GM19193 (cell line): ENCODE results near the gene RIMBP2.

ENCODE experiments used
- POLR2A ChIP-seq: IDR thresholded peaks from 4 replicates; pipeline ENCODE4 v1.6.1; 2011; ENCODE audit not compliant: insufficient read depth, insufficient read length; ENCODE audit errors: extremely low read depth

Gene RIMBP2

DNA sequence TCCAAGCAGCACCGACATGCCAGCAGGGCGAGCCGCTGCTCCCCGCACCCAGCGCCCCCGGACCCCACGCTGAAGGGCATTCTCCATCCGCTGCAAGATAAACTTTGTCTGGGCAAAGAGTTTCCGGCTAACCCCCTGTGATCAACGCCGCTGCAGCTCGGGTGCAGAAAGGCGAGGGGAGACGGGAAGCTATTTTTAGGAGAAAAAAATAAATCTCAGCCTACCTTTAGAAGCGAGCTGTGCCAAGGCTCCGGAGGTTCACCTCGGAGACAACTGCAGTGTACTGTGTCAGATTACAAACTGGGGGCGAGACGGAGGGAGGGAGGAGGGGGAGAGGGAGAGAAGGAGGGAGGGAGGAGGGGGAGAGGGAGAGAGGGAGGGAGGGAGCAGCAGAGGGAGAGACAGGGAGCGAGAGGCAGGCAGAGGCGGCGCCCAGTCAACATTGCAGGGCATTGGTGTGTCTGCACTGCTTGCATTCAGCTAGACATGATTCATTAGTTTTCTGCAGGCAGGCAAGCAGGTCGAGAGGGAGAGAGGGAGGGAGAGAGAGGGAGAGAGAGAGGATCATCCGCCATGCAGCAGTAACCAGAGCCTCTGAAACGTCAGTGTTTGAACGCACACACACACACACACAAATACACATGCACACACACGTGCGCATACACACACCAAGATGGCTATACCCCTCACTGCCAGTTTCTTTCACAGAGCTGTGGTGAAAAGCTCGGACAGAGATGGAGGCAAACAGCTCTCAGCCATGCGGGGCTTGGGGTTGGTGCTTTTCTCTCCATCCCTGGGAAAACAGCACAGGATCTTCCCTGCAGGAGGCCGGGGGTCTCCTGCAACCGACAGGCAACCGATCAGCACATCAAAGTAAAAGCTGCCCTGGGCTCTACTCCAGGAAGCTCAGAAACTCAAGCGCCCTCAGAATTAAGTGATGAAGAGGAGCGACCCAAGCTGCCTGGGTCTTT, at the start of gene RIMBP2:
Gene RIMBP2 (minus strand): TSS at position 302 of the 971 bp plus-strand sequence. CDS start 237,286 bp downstream, outside the sequence.
- TF ChIP-seq POLR2A, result no peak

DNA sequence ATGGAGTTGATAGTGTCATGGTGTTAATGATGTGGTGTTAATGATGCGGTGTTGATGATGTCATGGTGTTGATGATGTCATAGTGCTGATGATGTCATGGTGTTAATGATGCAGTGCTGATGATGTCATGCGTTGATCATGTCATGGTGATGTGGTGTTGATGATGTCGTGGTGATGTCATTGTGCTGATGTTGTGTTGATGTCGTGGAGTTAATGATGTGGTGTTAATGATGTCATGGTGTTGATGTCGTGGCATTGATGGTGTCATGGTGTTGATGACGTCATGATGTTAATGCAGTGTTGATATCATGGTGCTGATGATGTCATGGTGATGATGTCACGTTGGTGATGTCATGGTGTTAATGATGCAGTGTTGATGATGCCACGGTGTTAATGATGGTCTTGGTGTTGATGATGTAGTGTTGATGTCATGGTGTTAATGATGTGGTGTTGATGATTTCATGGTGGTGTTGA, 49.1 kb upstream of the RIMBP2 start:
- TF ChIP-seq POLR2A, result no peak

- TF ChIP-seq POLR2A, result no peak
These were observed 48.5 kb upstream of the RIMBP2 start for GRCh38 chr12:130764475-130765185.

DNA sequence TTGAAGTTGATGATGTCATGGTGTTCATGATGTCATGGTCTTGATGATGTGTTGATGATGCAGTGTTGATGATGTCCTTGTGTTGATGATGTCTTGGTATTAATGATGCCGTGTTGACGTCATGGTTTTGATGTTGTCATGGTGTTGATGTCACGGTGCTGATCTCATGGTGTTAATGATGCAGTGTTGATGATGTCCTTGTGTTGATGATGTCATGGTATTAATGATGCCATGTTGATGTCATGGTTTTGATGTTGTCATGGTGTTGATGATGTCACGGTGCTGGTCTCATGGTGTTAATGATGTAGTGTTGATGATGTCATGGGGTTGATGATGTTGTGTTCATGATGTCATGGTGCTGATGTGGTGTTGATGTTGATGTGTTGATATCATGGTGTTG, 48.0 kb upstream of the RIMBP2 start:
- no peak for TF ChIP-seq POLR2A

GRCh38 chr12:130762319-130762675, 46.2 kb upstream of the RIMBP2 start:
- TF ChIP-seq POLR2A, result no peak

DNA sequence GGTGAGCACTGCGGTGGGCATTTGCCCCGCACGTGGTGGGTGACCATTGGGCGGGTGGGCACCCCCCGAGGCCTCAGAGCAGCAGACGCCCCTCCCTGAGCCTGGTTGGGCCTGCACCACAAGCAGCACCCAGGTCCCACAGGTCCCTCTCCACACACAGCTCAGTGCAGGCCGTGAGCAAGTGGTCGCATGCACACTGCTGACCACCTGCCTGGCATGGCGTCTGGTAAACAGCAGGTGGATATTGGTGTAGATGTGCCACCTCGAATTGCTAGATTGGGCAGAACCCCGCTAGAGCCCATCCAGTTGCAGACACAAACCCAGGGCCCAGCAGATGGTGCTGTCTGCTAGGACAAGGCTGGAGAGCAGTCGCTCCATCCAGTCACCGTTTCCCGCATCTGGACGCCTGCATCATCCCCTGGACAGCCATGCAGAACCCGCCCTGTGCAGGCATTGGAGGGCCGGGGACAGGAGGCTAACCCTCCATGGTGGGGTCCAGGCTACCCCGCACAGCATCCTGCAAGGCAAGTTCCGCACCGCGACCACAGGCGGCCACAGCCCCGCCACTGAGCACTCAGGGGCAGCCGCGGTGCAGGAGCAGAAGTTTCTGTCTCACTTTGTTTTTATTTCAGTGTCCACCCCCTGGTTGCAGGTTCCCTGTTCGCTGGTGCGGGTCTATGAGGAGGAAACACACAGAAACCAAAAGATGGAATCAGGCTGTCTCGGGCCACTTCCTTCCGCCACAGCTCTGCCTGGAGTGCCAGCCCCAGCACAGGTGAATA, 45.6 kb upstream of the RIMBP2 start:
- no peak for TF ChIP-seq POLR2A

- TF ChIP-seq POLR2A, result no peak
These were observed 38.3 kb upstream of the RIMBP2 start for GRCh38 chr12:130754234-130754901.

DNA sequence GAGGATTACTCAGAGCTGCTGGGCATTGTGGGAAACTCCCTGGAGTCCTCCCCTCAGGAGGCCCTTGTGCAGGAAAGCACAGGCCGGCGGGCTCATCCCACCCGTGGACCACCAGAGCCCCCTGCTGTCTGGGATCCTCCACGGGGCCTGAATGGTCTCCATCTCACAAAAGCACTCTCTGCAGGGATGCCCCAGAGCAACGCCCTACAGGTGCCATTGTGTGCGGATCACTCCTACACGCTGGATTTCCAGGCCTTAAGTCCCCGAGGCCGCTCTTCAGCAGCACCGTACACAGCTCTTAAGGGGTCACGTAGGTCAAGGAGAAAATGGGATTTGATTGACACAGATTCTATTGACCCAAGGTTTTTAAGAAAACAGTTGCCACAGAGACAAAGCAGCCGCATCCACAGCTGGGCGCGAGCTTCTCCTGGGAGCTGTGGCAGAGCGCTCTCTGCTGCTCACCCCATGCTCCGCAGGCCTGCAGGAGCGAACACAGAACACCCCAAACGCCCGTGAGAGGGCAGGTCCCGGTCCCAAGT, 36.7 kb upstream of the RIMBP2 start:
- no peak for TF ChIP-seq POLR2A

GRCh38 chr12:130748786-130749185, 32.7 kb upstream of the RIMBP2 start:
- TF ChIP-seq POLR2A, result no peak

GRCh38 chr12:130747867-130748740, 32.0 kb upstream of the RIMBP2 start:
- no peak for TF ChIP-seq POLR2A

- TF ChIP-seq POLR2A, result no peak
These were observed 30.4 kb upstream of the RIMBP2 start for GRCh38 chr12:130746546-130746945.

DNA sequence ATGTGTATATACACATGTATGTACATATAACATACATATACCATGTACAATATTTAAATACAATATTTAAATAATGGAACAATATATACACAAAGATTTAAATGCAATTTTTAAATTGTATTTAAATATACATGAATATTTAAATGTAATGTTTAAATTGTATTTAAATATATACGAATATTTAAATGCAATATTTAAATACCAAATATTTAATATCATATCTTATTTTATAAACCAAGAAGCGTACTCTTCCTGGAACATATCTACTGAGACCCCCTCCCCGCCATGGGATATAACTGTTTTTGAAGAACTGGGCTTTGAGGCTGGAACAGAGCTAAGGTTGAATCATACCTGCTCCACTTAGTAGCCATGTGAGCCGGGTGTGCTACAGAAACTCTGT, 29.8 kb upstream of the RIMBP2 start:
- no peak for TF ChIP-seq POLR2A

- TF ChIP-seq POLR2A, result no peak
These were observed 28.2 kb upstream of the RIMBP2 start for GRCh38 chr12:130744274-130744673.
